IMR-90 (cell line): Measurements from ENCODE around the gene VKORC1L1. TPM values are rescaled to one million over a fixed set of nuclear protein-coding genes. Genes with fewer than 3 reads are reported as not detected.

Source experiments
- ATAC-seq: fragments of 200-7000 bp; cut with Tn5 transposase; 2 replicates; pipeline ENCODE4 v1.9.1; 2020; ENCODE audit warnings: low read depth, mild to moderate bottlenecking, moderate library complexity
- BruUV-seq: library from RNA; stranded (reverse); fragments of 400-500 nt; replicated peaks from 2 replicates; lab custom pipeline; 2021; lab: Mats Ljungman, UMichigan
- CTCF ChIA-PET: fragments of 300-600 bp; formaldehyde crosslinking; extraction: SDS; loops from one replicate; lab custom pipeline; 2021; ENCODE audit warnings: antibody characterized with exemption; lab: Yijun Ruan, JAX
- POLR2A ChIA-PET: fragments of 300-600 bp; sonication (Branson Sonifier 250); formaldehyde crosslinking; loops from one replicate; lab custom pipeline; 2022; ENCODE audit warnings: antibody characterized with exemption; ENCODE audit not compliant: unreplicated experiment; lab: Charles Lee
- DNase-seq: peaks from one replicate; pipeline ENCODE4 v3.0.0; 2013
- H2AFZ ChIP-seq: replicated peaks from 2 replicates; pipeline ENCODE3; 2013; ENCODE audit warnings: low read length, mild to moderate bottlenecking; ENCODE audit not compliant: poor library complexity
- H2AK5ac ChIP-seq: 2 replicates; pipeline ENCODE4 v1.6.1; 2013; ENCODE audit warnings: low read depth, low read length, inconsistent platforms
- H2AK9ac ChIP-seq: replicated peaks from 2 replicates; pipeline ENCODE3; 2013; ENCODE audit warnings: mild to moderate bottlenecking, low read depth, low read length, moderate library complexity; ENCODE audit not compliant: poor library complexity
- H2BK120ac ChIP-seq: 2 replicates; pipeline ENCODE4 v1.6.1; 2013; ENCODE audit warnings: low read depth, low read length, inconsistent platforms
- H2BK15ac ChIP-seq: 3 replicates; pipeline ENCODE4 v1.6.1; 2013; ENCODE audit warnings: low read depth, low read length, inconsistent platforms
- H2BK20ac ChIP-seq: 2 replicates; pipeline ENCODE4 v1.6.1; 2013; ENCODE audit warnings: low read depth, mild to moderate bottlenecking, inconsistent platforms, low read length, moderate library complexity
- H2BK5ac ChIP-seq: 2 replicates; pipeline ENCODE4 v1.6.1; 2013; ENCODE audit warnings: mild to moderate bottlenecking, low read depth, low read length, inconsistent platforms; ENCODE audit not compliant: poor library complexity, severe bottlenecking
- H3K14ac ChIP-seq: replicated peaks from 2 replicates; pipeline ENCODE4 v1.6.1; 2013; ENCODE audit warnings: low read depth, low read length, inconsistent platforms
- H3K18ac ChIP-seq: 2 replicates; pipeline ENCODE4 v1.6.1; 2013; ENCODE audit warnings: low read depth, low read length, control low read depth
- H3K23ac ChIP-seq: 2 replicates; pipeline ENCODE4 v1.6.1; 2013; ENCODE audit warnings: low read depth, low read length, inconsistent platforms
- H3K27ac ChIP-seq: 2 replicates; pipeline ENCODE4 v1.5.1; 2013; ENCODE audit warnings: mild to moderate bottlenecking, control low read depth, low read length; ENCODE audit not compliant: insufficient read depth
- H3K27me3 ChIP-seq: 2 replicates; pipeline ENCODE4 v1.6.1; 2013; ENCODE audit warnings: low read length; ENCODE audit not compliant: control insufficient read depth, insufficient read depth
- H3K36me3 ChIP-seq: 2 replicates; pipeline ENCODE4 v1.6.1; 2013; ENCODE audit warnings: low read length, mixed read lengths; ENCODE audit not compliant: control insufficient read depth, insufficient read depth
- H3K4ac ChIP-seq: 2 replicates; pipeline ENCODE4 v1.6.1; 2013; ENCODE audit warnings: low read depth, low read length, inconsistent platforms
- H3K4me1 ChIP-seq: 2 replicates; pipeline ENCODE4 v1.6.1; 2013; ENCODE audit warnings: low read length, mixed read lengths; ENCODE audit not compliant: control insufficient read depth, insufficient read depth
- H3K4me2 ChIP-seq: 2 replicates; pipeline ENCODE4 v1.6.1; 2013; ENCODE audit warnings: low read depth, mild to moderate bottlenecking, control low read depth, low read length, moderate library complexity
- H3K4me3 ChIP-seq: 2 replicates; pipeline ENCODE4 v1.5.1; 2013; ENCODE audit warnings: low read depth, mild to moderate bottlenecking, control low read depth, low read length, moderate library complexity; ENCODE audit not compliant: insufficient read depth
- H3K56ac ChIP-seq: 2 replicates; pipeline ENCODE4 v1.6.1; 2013; ENCODE audit warnings: low read length, inconsistent platforms; ENCODE audit not compliant: insufficient read depth; ENCODE audit errors: extremely low read depth
- H3K79me1 ChIP-seq, 2 experiments: 2 replicates each; pipeline ENCODE4 v1.6.1; 2013; ENCODE audit warnings: low read length in 2 of 2, inconsistent platforms in 1 of 2, low read depth in 1 of 2
- H3K9ac ChIP-seq: 2 replicates; pipeline ENCODE4 v1.6.1; 2013; ENCODE audit warnings: low read depth, low read length, control low read depth
- H3K9me1 ChIP-seq: 2 replicates; pipeline ENCODE4 v1.6.1; 2013; ENCODE audit warnings: low read length, inconsistent platforms; ENCODE audit not compliant: insufficient read depth
- H3K9me3 ChIP-seq: 2 replicates; pipeline ENCODE4 v1.6.1; 2013; ENCODE audit warnings: low read length; ENCODE audit not compliant: control insufficient read depth, insufficient read depth
- H4K20me1 ChIP-seq: 2 replicates; pipeline ENCODE4 v1.6.1; 2013; ENCODE audit warnings: low read length, inconsistent platforms; ENCODE audit not compliant: insufficient read depth
- H4K5ac ChIP-seq: 2 replicates; pipeline ENCODE4 v1.6.1; 2013; ENCODE audit warnings: mild to moderate bottlenecking, low read depth, low read length, control low read depth
- H4K8ac ChIP-seq, 2 experiments: 2 replicates each; pipeline ENCODE4 v1.6.1; 2013; ENCODE audit warnings: low read depth in 2 of 2, low read length in 2 of 2, control low read depth in 1 of 2, inconsistent platforms in 1 of 2
- H4K91ac ChIP-seq: 2 replicates; pipeline ENCODE4 v1.6.1; 2013; ENCODE audit warnings: low read depth, low read length, inconsistent platforms; ENCODE audit not compliant: insufficient read depth
- CEBPB ChIP-seq: IDR thresholded peaks from 2 replicates; pipeline ENCODE4 v1.6.1; 2012; ENCODE audit warnings: low read depth, low read length, improper control_type of control experiment
- CHD1 ChIP-seq: IDR thresholded peaks from 2 replicates; pipeline ENCODE4 v1.6.1; 2012; ENCODE audit warnings: low read depth, low read length, improper control_type of control experiment
- CTCF ChIP-seq: conservative IDR thresholded peaks from 2 replicates; pipeline ENCODE4 v1.5.1; 2012; ENCODE audit warnings: mild to moderate bottlenecking, low read depth, low read length, improper control_type of control experiment
- MAZ ChIP-seq: IDR thresholded peaks from 2 replicates; pipeline ENCODE4 v1.6.1; 2012; ENCODE audit warnings: low read depth, mild to moderate bottlenecking, low read length, improper control_type of control experiment, moderate library complexity, borderline replicate concordance
- MXI1 ChIP-seq: IDR thresholded peaks from 2 replicates; pipeline ENCODE4 v1.6.1; 2012; ENCODE audit warnings: low read depth, mild to moderate bottlenecking, low read length, moderate library complexity, borderline replicate concordance
- NFE2L2 ChIP-seq: fragments of 150-350 bp; IDR thresholded peaks from 2 replicates; pipeline ENCODE4 v1.6.1; 2016; ENCODE audit warnings: low read depth, mild to moderate bottlenecking, low read length
- RFX5 ChIP-seq: IDR thresholded peaks from 2 replicates; pipeline ENCODE4 v1.8.0; 2012; ENCODE audit warnings: low read depth, mild to moderate bottlenecking, low read length, moderate library complexity
- WGBS, 2 experiments: methylation state at CpG; one replicate each; pipeline versions ENCODE4 v1.1.5 to v1.1.7; 2013; ENCODE audit warnings: missing lambda C conversion rate in 2 of 2; ENCODE audit not compliant: insufficient read length in 1 of 2; ENCODE audit errors: extremely low coverage in 2 of 2; 5-methylcytosine and 5-hydroxymethylcytosine counted together
- dilution Hi-C: fragments of 300-500 bp; cut with HindIII; formaldehyde crosslinking; loops from one replicate; pipeline ENCODE4 v1.14.3; 2018; ENCODE audit warnings: low sequenced_read_pairs; ENCODE audit not compliant: unreplicated experiment
- in situ Hi-C: fragments of 300-500 bp; cut with MboI; formaldehyde crosslinking; loops from 3 replicates; pipeline ENCODE4 v1.14.3; 2019; ENCODE audit warnings: low sequenced_read_pairs, inconsistent platforms, mixed read lengths
- intact Hi-C: fragments of 100-400 bp; cut with micrococcal nuclease; formaldehyde crosslinking; loops from 2 replicates; pipeline ENCODE4 v1.10.0; 2022
- polyA plus RNA-seq, 3 experiments: library from polyadenylated mRNA; depleted of rRNA; stranded (reverse); fragments of >200 nt; gene quantifications; 2 replicates each; pipeline ENCODE4 v1.2.3, GENCODE V29; 2012; ENCODE audit warnings: low replicate concordance in 1 of 3
- total RNA-seq: library from RNA; depleted of rRNA; stranded (reverse); fragments of >200 nt; gene quantifications from 2 replicates; pipeline ENCODE4 v1.2.3, GENCODE V29; 2012

VKORC1L1 gene
- total and polyA plus RNA-seq, 2 of the 4 experiments (the other 2 are of a cell fraction) = 12.5 to 14.5 TPM

- Histone ChIP-seq H3K4ac (no peak overlapping the region), H3K4me2 (no peak overlapping the region), H3K56ac (no peak overlapping the region), H3K27ac (no peak overlapping the region), H2BK5ac (no peak overlapping the region), H3K9me1 (peaks cover 9% of the 10 kb centered on the region), H3K4me3 (no peak overlapping the region), H2BK120ac (no peak overlapping the region), H2AK9ac (no peak overlapping the region), H2BK15ac (no peak overlapping the region), H4K5ac (no peak overlapping the region), H2AFZ (no peak overlapping the region), H3K4me1 (peaks cover 5% of the 10 kb centered on the region), H4K8ac (no peak overlapping the region), H3K36me3 (peaks cover 41% of the 10 kb centered on the region), H3K18ac (no peak overlapping the region), H3K23ac (no peak overlapping the region), H3K9ac (no peak overlapping the region), H3K27me3 (no peaks in the 10 kb centered on the region), H4K20me1 (0 out of 2 replicates have a peak, but pooled peaks cover 6% of the 10 kb centered on the region), H3K14ac (no peak overlapping the region), H4K91ac (no peak overlapping the region), H3K9me3 (no peaks in the 10 kb centered on the region), H2AK5ac (no peak overlapping the region), H2BK20ac (no peak overlapping the region), H3K79me1 (peaks cover 14 to 27% of the 10 kb centered on the region in 2 experiments)
- TF ChIP-seq MXI1 = no peak
- TF ChIP-seq CTCF = no peak
- no peak for TF ChIP-seq MAZ
- TF ChIP-seq RFX5 = no peak
- no peak for TF ChIP-seq NFE2L2
- TF ChIP-seq CHD1 = no peak
- TF ChIP-seq CEBPB = no peak
- intact Hi-C loops = no loop called here
- ATAC-seq (no peak), DNase-seq (no peak)
- dilution Hi-C loops = no loop called here
- 97% methylated on average over 6 of the region's 11 CpGs; no CpG with 5 or more reads in 1 of the 2 experiments for WGBS, 2 experiments
- in situ Hi-C loops = no loop called here
- POLR2A ChIA-PET = no interaction called here
- BruUV-seq = no TSS peak
- CTCF ChIA-PET = no interaction called here
Observed at GRCh38 chr7:65975814-65976445, 103.1 kb downstream of the VKORC1L1 start.
